Uterus (tissue), 2 donors: Measurements from ENCODE around the gene CAND1.
A peak's percentile ranks its signal among the peaks of the same experiment; 100 is the strongest.

Experiments
- CTCF ChIP-seq, 4 experiments: fragments of 200-600 bp in 2 of 4; fragments of 450-650 bp in 2 of 4; sonication (generic) in 2 of 4; IDR thresholded peaks; one replicate each; pipeline ENCODE4 v1.5.1; 2016 to 2019; ENCODE audit warnings: antibody characterized with exemption in 4 of 4, mild to moderate bottlenecking in 2 of 4, moderate library complexity in 1 of 4
- POLR2A ChIP-seq, 2 donors: fragments of 450-650 bp; IDR thresholded peaks; one replicate each; pipeline ENCODE4 v1.6.1; 2016; ENCODE audit warnings: antibody characterized with exemption in 2 of 2, mild to moderate bottlenecking in 1 of 2, moderate library complexity in 1 of 2

DNA sequence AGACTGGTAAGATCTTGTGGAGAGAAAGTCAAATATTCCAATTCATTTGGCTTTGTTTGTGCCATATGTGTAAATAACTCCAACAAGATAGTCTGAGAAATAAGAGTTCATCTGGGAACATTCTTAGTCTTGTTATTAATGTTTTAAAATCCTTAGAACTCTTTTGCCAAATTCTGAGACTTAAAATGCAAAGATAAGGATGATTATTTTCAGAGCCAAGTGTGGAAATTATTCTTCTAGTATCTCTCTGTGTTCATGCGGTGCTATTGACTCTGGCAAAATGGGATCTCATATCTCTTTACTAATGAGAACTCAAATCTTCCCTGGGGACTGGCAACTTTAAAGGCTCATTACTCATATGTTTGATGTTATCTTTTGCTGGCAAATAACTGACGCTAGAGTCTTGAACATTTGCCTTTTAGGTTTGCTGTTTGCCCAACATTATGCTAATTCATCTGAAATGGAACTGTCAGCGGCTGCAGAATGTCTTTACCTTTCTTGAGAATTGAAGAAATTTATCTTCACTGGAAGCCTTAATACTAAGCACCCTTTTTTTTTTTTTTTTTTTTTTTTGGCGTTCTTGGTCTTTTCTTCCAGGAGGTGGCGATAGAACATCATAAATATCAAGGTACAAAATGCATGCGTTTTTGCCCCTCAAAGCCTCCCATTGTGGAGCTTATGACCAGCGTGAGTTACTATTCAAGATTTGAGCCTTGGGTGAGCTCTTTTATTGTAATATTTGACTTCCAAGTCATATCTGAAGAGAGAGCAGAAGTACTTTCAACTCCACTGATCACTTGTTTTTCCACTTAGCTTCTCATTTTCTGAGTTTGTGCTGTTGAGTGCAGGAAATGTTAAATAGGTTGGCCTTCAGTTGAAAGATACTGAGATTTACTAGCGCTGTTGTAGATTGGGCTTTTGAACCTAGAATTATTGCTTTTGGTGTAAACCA lies 86.5 kb downstream of the CAND1 start:
- TF ChIP-seq CTCF (IDR thresholded peaks at IDR 0.05) (peak in 3 of 4 experiments; percentile 45 to 53 (median 48)), POLR2A (IDR thresholded peaks at IDR 0.05) (no peak)
